ENCODE data around the gene ZNF597.
"Not testable (repeated sequence)": the region's sequence is repeated elsewhere in the genome, so short reads cannot be mapped to it uniquely, and the experiment has no call there.

ZNF597 gene

GRCh38 chr16:3481696-3482658 is 38.7 kb upstream of the ZNF597 start:
- in situ Hi-C loops (cut with HindIII; ENCODE audit: low pct_unique_long_range_greater_than_20kb, low sequenced_read_pairs) = no loop called here
- TF ChIP-seq JUND (IDR thresholded peaks at IDR 0.05; ENCODE audit: low read depth) = no peak

GRCh38 chr16:3480901-3481695 is 37.8 kb upstream of the ZNF597 start:
- no peak for TF ChIP-seq JUND (IDR thresholded peaks at IDR 0.05; ENCODE audit: low read depth)
- in situ Hi-C loops (cut with HindIII; ENCODE audit: low pct_unique_long_range_greater_than_20kb, low sequenced_read_pairs) = no loop called here
- no peak for DNase-seq (ENCODE audit: low read depth in 1 of 2, low spot score in 1 of 2)

More at GRCh38 chr16:3481696-3482658, 38.7 kb upstream of the ZNF597 start:
- DNase-seq (ENCODE audit: low read depth in 1 of 2, low spot score in 1 of 2) = no peak

- TF ChIP-seq JUND (IDR thresholded peaks at IDR 0.05; ENCODE audit: low read depth) = no peak
- in situ Hi-C loops (cut with HindIII; ENCODE audit: low pct_unique_long_range_greater_than_20kb, low sequenced_read_pairs) = no loop called here
- no peak for DNase-seq (ENCODE audit: low read depth in 1 of 2, low spot score in 1 of 2)
Observed at GRCh38 chr16:3479654-3480216, 36.4 kb upstream of the ZNF597 start.

- DNase-seq (ENCODE audit: low read depth in 1 of 2, low spot score in 1 of 2) = no peak
- in situ Hi-C loops (cut with HindIII; ENCODE audit: low pct_unique_long_range_greater_than_20kb, low sequenced_read_pairs) = no loop called here
- no peak for TF ChIP-seq JUND (IDR thresholded peaks at IDR 0.05; ENCODE audit: low read depth)
Observed at GRCh38 chr16:3478242-3478925, 35.1 kb upstream of the ZNF597 start.

GRCh38 chr16:3476409-3476808 is 33.1 kb upstream of the ZNF597 start:
- no peak for TF ChIP-seq JUND (IDR thresholded peaks at IDR 0.05; ENCODE audit: low read depth)
- in situ Hi-C loops (cut with HindIII; ENCODE audit: low pct_unique_long_range_greater_than_20kb, low sequenced_read_pairs) = no loop called here
- no peak for DNase-seq (ENCODE audit: low read depth in 1 of 2, low spot score in 1 of 2)

- in situ Hi-C loops (cut with HindIII; ENCODE audit: low pct_unique_long_range_greater_than_20kb, low sequenced_read_pairs) = no loop called here
- no peak for DNase-seq (ENCODE audit: low read depth in 1 of 2, low spot score in 1 of 2)
- TF ChIP-seq JUND (IDR thresholded peaks at IDR 0.05; ENCODE audit: low read depth) = no peak
Observed at GRCh38 chr16:3475604-3476375, 32.5 kb upstream of the ZNF597 start.

- in situ Hi-C loops (cut with HindIII; ENCODE audit: low pct_unique_long_range_greater_than_20kb, low sequenced_read_pairs); DNase-seq (ENCODE audit: low read depth in 1 of 2, low spot score in 1 of 2): not testable (repeated sequence)
Observed at GRCh38 chr16:3474870-3475269, 31.6 kb upstream of the ZNF597 start.

- in situ Hi-C loops (cut with HindIII; ENCODE audit: low pct_unique_long_range_greater_than_20kb, low sequenced_read_pairs) = no loop called here
- no peak for DNase-seq (ENCODE audit: low read depth in 1 of 2, low spot score in 1 of 2)
- TF ChIP-seq JUND (IDR thresholded peaks at IDR 0.05; ENCODE audit: low read depth) = no peak
Observed at GRCh38 chr16:3474136-3474779, 31.0 kb upstream of the ZNF597 start.

GRCh38 chr16:3473596-3473943 is 30.3 kb upstream of the ZNF597 start:
- in situ Hi-C loops (cut with HindIII; ENCODE audit: low pct_unique_long_range_greater_than_20kb, low sequenced_read_pairs); DNase-seq (ENCODE audit: low read depth in 1 of 2, low spot score in 1 of 2): not testable (repeated sequence)

- no peak for DNase-seq (ENCODE audit: low read depth in 1 of 2, low spot score in 1 of 2)
- TF ChIP-seq JUND (IDR thresholded peaks at IDR 0.05; ENCODE audit: low read depth) = no peak
- in situ Hi-C loops (cut with HindIII; ENCODE audit: low pct_unique_long_range_greater_than_20kb, low sequenced_read_pairs) = no loop called here
Observed at GRCh38 chr16:3472878-3473595, 29.7 kb upstream of the ZNF597 start.
